Endodermal cell (in vitro differentiated cells): ENCODE results near the gene PDE4C. TPM values are rescaled to one million over a fixed set of nuclear protein-coding genes. Genes with fewer than 3 reads are reported as not detected.

ENCODE experiments used
- DNase-seq: peaks from one replicate; pipeline ENCODE4 v3.0.0-alpha.2; 2017
- H3K27ac ChIP-seq: 2 replicates; pipeline ENCODE4 v1.5.1; 2013; ENCODE audit warnings: mild to moderate bottlenecking, low read depth, low read length, moderate library complexity
- H3K27me3 ChIP-seq: 2 replicates; pipeline ENCODE4 v1.6.1; 2013; ENCODE audit warnings: mild to moderate bottlenecking, low read length, moderate library complexity; ENCODE audit not compliant: insufficient read depth, control insufficient read depth, poor library complexity, severe bottlenecking
- H3K36me3 ChIP-seq: 2 replicates; pipeline ENCODE4 v1.7.0; 2013; ENCODE audit warnings: mild to moderate bottlenecking, low read length, moderate library complexity; ENCODE audit not compliant: control insufficient read depth, insufficient read depth
- H3K4me1 ChIP-seq: one replicate; pipeline ENCODE4 v1.7.0; 2013; ENCODE audit warnings: low read length; ENCODE audit not compliant: control insufficient read depth, insufficient read depth
- H3K4me3 ChIP-seq: 2 replicates; pipeline ENCODE4 v1.5.1; 2013; ENCODE audit warnings: mild to moderate bottlenecking, low read length, moderate library complexity
- H3K9ac ChIP-seq: 2 replicates; pipeline ENCODE4 v1.6.1; 2013; ENCODE audit warnings: mild to moderate bottlenecking, low read length, moderate library complexity; ENCODE audit not compliant: poor library complexity, severe bottlenecking; ENCODE audit errors: extremely low read depth
- H3K9me3 ChIP-seq: 2 replicates; pipeline ENCODE4 v1.6.1; 2013; ENCODE audit warnings: mild to moderate bottlenecking, low read length, moderate library complexity; ENCODE audit not compliant: control insufficient read depth
- H3K27ac Mint-ChIP-seq: 2 replicates; pipeline ENCODE4 v1.8.0; 2020; ENCODE audit warnings: mixed read lengths
- H3K27me3 Mint-ChIP-seq: 2 replicates; pipeline ENCODE4 v1.8.0; 2021; ENCODE audit warnings: mild to moderate bottlenecking, mixed read lengths; ENCODE audit not compliant: insufficient read depth
- H3K36me3 Mint-ChIP-seq: 2 replicates; pipeline ENCODE4 v1.8.0; 2020; ENCODE audit warnings: low read depth, mixed read lengths
- H3K4me1 Mint-ChIP-seq: 2 replicates; pipeline ENCODE4 v1.8.0; 2020; ENCODE audit warnings: mixed read lengths
- H3K4me3 Mint-ChIP-seq: 2 replicates; pipeline ENCODE4 v1.8.0; 2020; ENCODE audit warnings: mild to moderate bottlenecking, moderate library complexity, mixed read lengths
- H3K9me3 Mint-ChIP-seq: 2 replicates; pipeline ENCODE4 v1.8.0; 2020; ENCODE audit warnings: mild to moderate bottlenecking, mixed read lengths
- CTCF ChIP-seq: fragments of 200-600 bp; sonication (generic); conservative IDR thresholded peaks from 2 replicates; pipeline ENCODE4 v1.5.0; 2021; ENCODE audit warnings: antibody characterized with exemption, mild to moderate bottlenecking
- WGBS, 2 experiments: methylation state at CpG; one replicate each; pipeline versions ENCODE4 v1.1.5 to v1.1.7; 2013; ENCODE audit warnings: missing lambda C conversion rate in 2 of 2, mixed read lengths in 1 of 2; ENCODE audit not compliant: insufficient coverage in 1 of 2, insufficient read length in 1 of 2; 5-methylcytosine and 5-hydroxymethylcytosine counted together
- total RNA-seq, 2 donors: library from RNA; stranded (reverse); fragmentation: NEBNext Ultra II Directional in 1 of 2; extraction: Animal tissue kit (Norgen Biotek cat#: 25700) in 1 of 2; gene quantifications; 2 replicates in 1 of 2; 3 replicates in 1 of 2; pipeline ENCODE4 v1.2.1, GENCODE V29; 2021

The PDE4C gene
- total RNA-seq, 2 donors from 2014 or later: 1.1 to 2.4 TPM

- Mint-ChIP-seq H3K4me3 (no peak overlapping the region), H3K27me3 (peaks cover 45% of the 10 kb centered on the region), H3K9me3 (no peaks in the 10 kb centered on the region), H3K4me1 (no peaks in the 10 kb centered on the region), H3K36me3 (no peaks in the 10 kb centered on the region), H3K27ac (no peak overlapping the region)
- DNase-seq: peak; percentile 68
- WGBS, 2 experiments: 63% methylated on average over 20 to 24 of the region's 24 CpGs
- Histone ChIP-seq H3K27me3 (peaks cover 24% of the 10 kb centered on the region), H3K4me1 (no peaks in the 10 kb centered on the region), H3K4me3 (no peak overlapping the region), H3K9ac (no peak overlapping the region), H3K9me3 (no peaks in the 10 kb centered on the region), H3K27ac (no peak overlapping the region), H3K36me3 (no peaks in the 10 kb centered on the region)
- TF ChIP-seq CTCF: peak; percentile 67
Observed at GRCh38 chr19:18254546-18255503, 28.6 kb upstream of the PDE4C start.

- H3K36me3 ChIP-seq: no peaks in the 10 kb centered on the region
- Mint-ChIP-seq H3K9me3 (no peaks in the 10 kb centered on the region), H3K27me3 (peaks cover 37% of the 10 kb centered on the region), H3K36me3 (no peaks in the 10 kb centered on the region), H3K4me3 (no peak overlapping the region), H3K4me1 (no peaks in the 10 kb centered on the region), H3K27ac (no peak overlapping the region)
- 61 to 78% methylated on average over 4 to 5 of the region's 5 CpGs for WGBS, 2 experiments
- no peak for DNase-seq
- H3K4me1 ChIP-seq: no peaks in the 10 kb centered on the region
- no peak for TF ChIP-seq CTCF
- H3K27me3 ChIP-seq: peaks cover 24% of the 10 kb centered on the region
- no peak overlapping the region for H3K27ac ChIP-seq
- no peak overlapping the region for H3K9ac ChIP-seq
- H3K9me3 ChIP-seq: no peaks in the 10 kb centered on the region
- no peak overlapping the region for H3K4me3 ChIP-seq
Observed at GRCh38 chr19:18253716-18254115, 27.5 kb upstream of the PDE4C start.

- no peak overlapping the region for H3K4me3 Mint-ChIP-seq
- no peaks in the 10 kb centered on the region for H3K9me3 Mint-ChIP-seq
- DNase-seq: no peak
- no peak overlapping the region for H3K4me3 ChIP-seq
- H3K36me3 Mint-ChIP-seq: no peaks in the 10 kb centered on the region
- H3K27me3 ChIP-seq: peaks cover 24% of the 10 kb centered on the region
- H3K27ac ChIP-seq: no peak overlapping the region
- H3K27ac Mint-ChIP-seq: no peak overlapping the region
- H3K4me1 ChIP-seq: peaks cover under 1% of the 10 kb centered on the region
- no peaks in the 10 kb centered on the region for H3K36me3 ChIP-seq
- H3K9me3 ChIP-seq: no peaks in the 10 kb centered on the region
- no peak for TF ChIP-seq CTCF
- H3K27me3 Mint-ChIP-seq: peaks cover 37% of the 10 kb centered on the region
- 88 to 90% methylated on average over 2 to 4 of the region's 4 CpGs for WGBS, 2 experiments
- no peak overlapping the region for H3K9ac ChIP-seq
- peaks cover 4% of the 10 kb centered on the region for H3K4me1 Mint-ChIP-seq
Observed at GRCh38 chr19:18253130-18253529, 26.9 kb upstream of the PDE4C start.
